ENCODE results near the gene PCK1. TPM values are rescaled to one million over a fixed set of nuclear protein-coding genes. Genes with fewer than 3 reads are reported as not detected.

PCK1 gene
- total RNA-seq, 1 experiment from 2014 or later: not detected

- H3K4me1 ChIP-seq (ENCODE audit: insufficient read depth, low read length): peaks cover 13% of the 10 kb centered on the region
- H3F3A ChIP-seq (ENCODE audit: low read length, unreplicated experiment): no peaks in the 10 kb centered on the region
- no peaks in the 10 kb centered on the region for H3K79me2 ChIP-seq (ENCODE audit: low read length)
- BruUV-seq (replicated peaks): no TSS peak
- H3K36me3 ChIP-seq (ENCODE audit: low read depth, low read length): no peaks in the 10 kb centered on the region
- no peak for ATAC-seq
- no peak overlapping the region for H2AFZ ChIP-seq (ENCODE audit: low read length)
- H3K9ac ChIP-seq (ENCODE audit: low read length): no peak overlapping the region
- H4K20me1 ChIP-seq (ENCODE audit: low read length): no peaks in the 10 kb centered on the region
- H3K27me3 ChIP-seq (ENCODE audit: low read length): no peaks in the 10 kb centered on the region
- H3K9me2 ChIP-seq (replicated peaks; ENCODE audit: low read length): no peaks in the 10 kb centered on the region
- POLR2A ChIA-PET (ENCODE audit: unreplicated experiment): no interaction called here
- H3K9me3 ChIP-seq (ENCODE audit: low read length): no peaks in the 10 kb centered on the region
- no peak overlapping the region for H3K4me3 ChIP-seq (ENCODE audit: low read length)
- H3K4me2 ChIP-seq (ENCODE audit: low read length): no peak overlapping the region
- CTCF ChIA-PET: interaction anchor here (1.1 kb wide), 1 partner anchor 21 kb away, joined by 3 read pairs; no protein-coding TSS in a partner anchor
- no peak overlapping the region for H3K27ac ChIP-seq (ENCODE audit: low read length)
- DNase-seq: no peak
- TF ChIP-seq EZH2phosphoT487 (IDR thresholded peaks at IDR 0.05; ENCODE audit: borderline replicate concordance, low read length) (no peak), CTCF (conservative IDR thresholded peaks at IDR 0.05; ENCODE audit: low read depth, low read length) (no peak), EZH2 (IDR thresholded peaks at IDR 0.05; ENCODE audit: low read length, unreplicated experiment) (no peak)
- intact Hi-C loops (cut with micrococcal nuclease): no loop called here
These were observed 40.8 kb downstream of the PCK1 start for GRCh38 chr20:57601737-57602136.

GRCh38 chr20:57603120-57603519 is 42.2 kb downstream of the PCK1 start:
- H3K27me3 ChIP-seq (ENCODE audit: low read length): no peaks in the 10 kb centered on the region
- ChIA-PET POLR2A (ENCODE audit: unreplicated experiment) (no interaction called here), CTCF (no interaction called here)
- no peaks in the 10 kb centered on the region for H3K9me2 ChIP-seq (replicated peaks; ENCODE audit: low read length)
- H3K27ac ChIP-seq (ENCODE audit: low read length): no peak overlapping the region
- TF ChIP-seq EZH2phosphoT487 (IDR thresholded peaks at IDR 0.05; ENCODE audit: borderline replicate concordance, low read length) (no peak), EZH2 (IDR thresholded peaks at IDR 0.05; ENCODE audit: low read length, unreplicated experiment) (no peak), CTCF (conservative IDR thresholded peaks at IDR 0.05; ENCODE audit: low read depth, low read length) (no peak)
- no peaks in the 10 kb centered on the region for H3K9me3 ChIP-seq (ENCODE audit: low read length)
- H4K20me1 ChIP-seq (ENCODE audit: low read length): no peaks in the 10 kb centered on the region
- H3K4me1 ChIP-seq (ENCODE audit: insufficient read depth, low read length): peaks cover 13% of the 10 kb centered on the region
- no peaks in the 10 kb centered on the region for H3K79me2 ChIP-seq (ENCODE audit: low read length)
- intact Hi-C loops (cut with micrococcal nuclease): no loop called here
- H3K4me3 ChIP-seq (ENCODE audit: low read length): no peak overlapping the region
- no peak for ATAC-seq
- no TSS peak for BruUV-seq (replicated peaks)
- H3K9ac ChIP-seq (ENCODE audit: low read length): no peak overlapping the region
- H3K36me3 ChIP-seq (ENCODE audit: low read depth, low read length): no peaks in the 10 kb centered on the region
- H3K4me2 ChIP-seq (ENCODE audit: low read length): no peak overlapping the region
- no peaks in the 10 kb centered on the region for H3F3A ChIP-seq (ENCODE audit: low read length, unreplicated experiment)
- no peak overlapping the region for H2AFZ ChIP-seq (ENCODE audit: low read length)
- no peak for DNase-seq

DNA sequence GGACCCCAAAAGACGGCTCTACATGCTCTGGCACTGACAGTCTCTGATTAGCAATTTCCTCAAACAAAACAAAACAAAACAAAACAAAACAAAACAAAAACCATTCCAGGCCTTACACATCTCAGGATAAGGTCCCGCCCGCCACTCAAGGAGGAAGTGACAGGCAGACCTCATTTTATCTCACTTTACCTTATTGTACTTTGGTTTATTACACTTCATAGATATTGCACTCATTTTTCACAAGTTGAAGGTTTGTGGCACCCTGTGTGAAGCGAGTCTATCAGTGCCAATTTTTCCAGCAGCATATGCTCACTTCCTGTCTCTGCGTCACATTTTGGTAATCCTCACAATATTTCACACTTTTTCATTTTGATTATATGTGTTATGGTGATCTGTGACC is 44.1 kb downstream of the PCK1 start:
- ATAC-seq (no peak), DNase-seq (no peak)
- Histone ChIP-seq H3K36me3 (ENCODE audit: low read depth, low read length) (no peaks in the 10 kb centered on the region), H3K27me3 (ENCODE audit: low read length) (no peaks in the 10 kb centered on the region), H3F3A (ENCODE audit: low read length, unreplicated experiment) (no peaks in the 10 kb centered on the region), H3K79me2 (ENCODE audit: low read length) (no peaks in the 10 kb centered on the region), H2AFZ (ENCODE audit: low read length) (no peak overlapping the region), H3K9me3 (ENCODE audit: low read length) (no peaks in the 10 kb centered on the region), H3K9me2 (replicated peaks; ENCODE audit: low read length) (no peaks in the 10 kb centered on the region), H3K4me3 (ENCODE audit: low read length) (no peak overlapping the region), H3K4me1 (ENCODE audit: insufficient read depth, low read length) (peaks cover 13% of the 10 kb centered on the region), H4K20me1 (ENCODE audit: low read length) (no peaks in the 10 kb centered on the region), H3K4me2 (ENCODE audit: low read length) (no peak overlapping the region), H3K27ac (ENCODE audit: low read length) (no peak overlapping the region), H3K9ac (ENCODE audit: low read length) (no peak overlapping the region)
- no peak for TF ChIP-seq CTCF (conservative IDR thresholded peaks at IDR 0.05; ENCODE audit: low read depth, low read length)
- no peak for TF ChIP-seq EZH2phosphoT487 (IDR thresholded peaks at IDR 0.05; ENCODE audit: borderline replicate concordance, low read length)
- no peak for TF ChIP-seq EZH2 (IDR thresholded peaks at IDR 0.05; ENCODE audit: low read length, unreplicated experiment)
- CTCF ChIA-PET: no interaction called here
- no TSS peak for BruUV-seq (replicated peaks)
- POLR2A ChIA-PET (ENCODE audit: unreplicated experiment): no interaction called here
- intact Hi-C loops (cut with micrococcal nuclease): no loop called here
